Ovary (tissue), 3 donors: ENCODE measurements around the gene ZNF423.

Experiments
- CTCF ChIP-seq, 3 donors: fragments of 450-650 bp in 2 of 3; fragments of 200-600 bp in 1 of 3; IDR thresholded peaks; one replicate each; pipeline versions ENCODE4 v1.5.1 to v1.8.0; 2016 to 2022; ENCODE audit warnings: antibody characterized with exemption in 3 of 3, mild to moderate bottlenecking in 1 of 3
- POLR2A ChIP-seq: fragments of 450-650 bp; IDR thresholded peaks from one replicate; pipeline ENCODE4 v1.6.1; 2017; ENCODE audit warnings: antibody characterized with exemption, mild to moderate bottlenecking, moderate library complexity
- donor health status: DM: no; HTN: no; CAD: no.

DNA sequence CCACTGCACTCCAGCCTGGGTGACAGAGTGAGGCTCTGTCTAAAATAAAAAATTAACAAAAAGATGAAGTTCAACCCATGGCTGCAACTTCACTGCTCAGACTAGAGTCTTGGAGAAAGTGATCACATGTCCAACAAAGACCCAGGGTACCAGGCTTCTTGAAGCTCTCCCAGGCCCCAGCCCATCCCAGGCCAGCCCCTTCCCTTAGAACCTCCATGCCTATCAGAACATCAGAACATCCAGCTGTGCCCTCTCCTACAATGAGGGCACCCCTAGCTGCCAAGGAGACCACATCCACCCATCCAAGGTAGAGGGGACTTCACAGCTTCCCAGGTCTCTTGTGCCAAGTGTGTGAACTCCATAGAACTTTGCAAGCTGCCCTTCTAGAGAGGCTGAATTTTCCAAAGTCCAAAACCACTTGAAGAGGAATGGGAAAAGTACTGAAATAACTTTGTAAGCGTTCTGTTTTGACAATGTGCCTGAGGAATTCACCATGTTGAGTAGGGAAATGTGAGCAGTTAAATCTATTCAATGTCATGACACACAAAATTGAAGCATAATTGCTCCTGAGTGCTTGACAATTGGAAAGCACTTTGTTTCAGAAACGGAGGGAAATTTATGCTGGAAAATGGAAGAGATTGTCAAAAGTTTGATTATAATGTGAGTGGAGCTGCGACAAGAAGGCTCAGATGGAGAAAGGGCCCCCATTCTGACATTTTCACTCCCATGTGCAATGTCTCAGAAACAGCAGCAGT, 230.4 kb downstream of the ZNF423 start:
- TF ChIP-seq CTCF (IDR thresholded peaks at IDR 0.05) (no peak), POLR2A (no peak)
